GM13977 (cell line): ENCODE data around the gene FAM174B.

ENCODE experiments used
- DNase-seq: peaks from one replicate; pipeline ENCODE4 v3.0.0; 2012; ENCODE audit warnings: low spot score
- CTCF ChIP-seq: IDR thresholded peaks from 2 replicates; pipeline ENCODE4 v1.5.1; 2012; ENCODE audit warnings: mild to moderate bottlenecking, control low read depth; ENCODE audit not compliant: insufficient read depth; ENCODE audit errors: extremely low read depth, missing control alignments
- in situ Hi-C: fragments of 300-500 bp; cut with MboI; formaldehyde crosslinking; loops from one replicate; pipeline ENCODE4 v1.12.0; 2022; ENCODE audit warnings: low sequenced_read_pairs, low pct_unique_long_range_greater_than_20kb, mixed read lengths, inconsistent platforms; ENCODE audit not compliant: unreplicated experiment

The FAM174B gene

GRCh38 chr15:92655178-92655995 lies at the start of gene FAM174B:
Gene FAM174B (minus strand): TSS chr15:92655775.
- TF ChIP-seq CTCF, result no peak
- in situ Hi-C loops, result no loop called here
- DNase-seq, result peak; percentile 82

GRCh38 chr15:92696096-92696495 lies 40.5 kb upstream of the FAM174B start:
- no peak for TF ChIP-seq CTCF
- DNase-seq, result no peak
- in situ Hi-C loops, result no loop called here

- in situ Hi-C loops, result no loop called here
- peak; percentile 7 for TF ChIP-seq CTCF
- DNase-seq, result no peak
Measured at GRCh38 chr15:92693691-92694331, 38.2 kb upstream of the FAM174B start.

GRCh38 chr15:92690395-92690794 lies 34.8 kb upstream of the FAM174B start:
- in situ Hi-C loops, result no loop called here
- no peak for TF ChIP-seq CTCF
- DNase-seq, result no peak

- in situ Hi-C loops, result no loop called here
- TF ChIP-seq CTCF, result no peak
- no peak for DNase-seq
Measured at GRCh38 chr15:92687746-92688145, 32.2 kb upstream of the FAM174B start.

GRCh38 chr15:92687195-92687602 lies 31.6 kb upstream of the FAM174B start:
- in situ Hi-C loops, result no loop called here
- TF ChIP-seq CTCF, result no peak
- DNase-seq, result no peak
